Measurements from ENCODE around the gene ZDHHC4.
A peak's percentile ranks its signal among the peaks of the same experiment; 100 is the strongest.

The ZDHHC4 gene

GRCh38 chr7:6637544-6638229 lies 60.4 kb downstream of the ZDHHC4 start:
- peak; percentile 71 for DNase-seq
